Skeletal muscle tissue (tissue), 4 donors: ENCODE measurements around the gene SLC28A2. TPM values are rescaled to one million over a fixed set of nuclear protein-coding genes. Genes with fewer than 3 reads are reported as not detected.

Experiments used
- H3K27ac ChIP-seq: one replicate; pipeline ENCODE4 v1.7.0; 2013; ENCODE audit warnings: mild to moderate bottlenecking, low read depth, low read length, inconsistent platforms
- H3K27me3 ChIP-seq, 3 donors: one replicate each; pipeline ENCODE4 v1.7.0; 2013; ENCODE audit warnings: low read length in 3 of 3; ENCODE audit not compliant: control insufficient read depth in 3 of 3, insufficient read depth in 3 of 3
- H3K36me3 ChIP-seq, 3 donors: one replicate each; pipeline ENCODE4 v1.7.0; 2013; ENCODE audit warnings: low read length in 3 of 3; ENCODE audit not compliant: control insufficient read depth in 3 of 3, insufficient read depth in 3 of 3
- H3K4me1 ChIP-seq, 3 donors: one replicate each; pipeline ENCODE4 v1.7.0; 2013; ENCODE audit warnings: low read length in 3 of 3, mild to moderate bottlenecking in 3 of 3; ENCODE audit not compliant: control insufficient read depth in 3 of 3, insufficient read depth in 3 of 3
- H3K4me3 ChIP-seq, 3 donors: one replicate each; pipeline ENCODE4 v1.7.0; 2013; ENCODE audit warnings: low read length in 3 of 3
- H3K9ac ChIP-seq, 3 donors: one replicate each; pipeline ENCODE4 v1.7.0; 2013; ENCODE audit warnings: low read length in 3 of 3, mild to moderate bottlenecking in 3 of 3, moderate library complexity in 2 of 3, low read depth in 1 of 3
- H3K9me3 ChIP-seq, 3 donors: one replicate each; pipeline ENCODE4 v1.7.0; 2013; ENCODE audit warnings: low read length in 3 of 3; ENCODE audit not compliant: control insufficient read depth in 3 of 3
- total RNA-seq: library from RNA; depleted of rRNA; stranded (reverse); fragments of >200 nt; gene quantifications from one replicate; pipeline ENCODE4 v1.2.3, GENCODE V29; 2014
- donor health status: Osteomylitis.

Gene SLC28A2
- total RNA-seq, 1 donor from 2014 or later = not detected

DNA sequence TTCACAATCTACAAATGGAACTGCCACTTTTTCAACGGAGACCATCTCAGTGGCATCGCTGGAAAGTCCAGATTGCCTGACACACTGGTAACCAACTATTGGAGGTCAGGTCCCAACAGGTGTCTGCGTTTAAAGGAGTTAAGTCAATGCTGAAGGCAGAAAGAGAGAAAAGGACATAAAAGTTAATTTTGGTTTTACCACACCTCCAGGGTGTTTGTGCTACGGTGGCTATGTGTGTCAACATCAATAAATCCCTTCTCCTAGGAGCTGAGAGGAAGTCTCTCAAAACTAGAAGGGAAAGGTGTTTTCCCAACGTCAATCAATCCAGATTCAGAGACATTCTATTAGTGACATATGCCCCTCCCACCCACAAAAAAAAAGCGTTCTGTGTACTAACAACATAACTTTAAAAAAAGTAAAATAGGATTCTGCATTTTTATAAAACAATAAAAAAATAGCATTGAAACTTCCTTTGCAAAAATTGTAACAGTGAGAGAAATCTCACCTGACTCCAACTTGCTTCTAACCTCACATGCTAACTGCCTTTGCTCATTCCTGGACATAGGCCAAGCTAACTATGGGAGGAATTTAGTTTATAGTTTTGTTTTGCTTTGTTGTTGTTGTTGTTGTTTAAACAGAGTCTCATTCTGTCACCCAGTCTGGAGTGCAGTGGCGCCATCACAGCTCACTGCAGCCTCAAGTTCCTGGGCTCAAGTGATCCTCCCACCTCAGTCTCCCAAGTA is 67.6 kb downstream of the SLC28A2 start:
- Histone ChIP-seq H3K9ac (no peak overlapping the region), H3K4me3 (no peak overlapping the region), H3K4me1 (no peaks in the 10 kb centered on the region), H3K9me3 (no peaks in the 10 kb centered on the region), H3K36me3 (no peaks in the 10 kb centered on the region), H3K27ac (no peak overlapping the region), H3K27me3 (no peaks in the 10 kb centered on the region)

DNA sequence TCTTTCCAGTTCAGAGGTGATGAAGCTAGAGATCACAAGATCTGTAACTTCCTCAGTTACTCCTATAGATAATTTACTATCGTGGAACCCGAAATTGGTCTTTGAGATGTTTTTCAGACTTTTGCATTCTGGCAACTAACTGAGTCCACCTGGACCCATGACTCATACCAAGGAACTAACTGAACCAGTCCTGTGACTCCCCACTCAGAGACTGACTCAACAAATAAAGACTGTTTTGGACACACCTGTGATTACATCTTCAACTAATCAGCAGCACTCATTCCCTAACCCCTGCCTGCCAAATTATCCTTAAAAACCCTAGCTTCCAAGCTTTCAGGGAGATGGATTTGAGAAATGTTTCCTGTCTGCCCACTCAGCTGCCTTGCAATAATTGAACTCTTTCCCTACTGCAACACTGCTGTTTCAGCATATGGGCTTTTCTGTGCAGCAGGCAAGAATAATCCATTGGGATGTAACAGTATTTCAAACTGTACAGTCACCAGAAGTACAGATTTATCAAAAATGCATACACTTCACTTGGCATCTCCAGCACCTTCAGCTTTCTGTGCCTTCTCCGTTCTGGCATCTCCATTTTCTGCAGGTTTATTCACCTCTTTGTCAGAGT is 68.7 kb downstream of the SLC28A2 start:
- no peaks in the 10 kb centered on the region for H3K36me3 ChIP-seq
- H3K9me3 ChIP-seq = no peaks in the 10 kb centered on the region
- no peak overlapping the region for H3K27ac ChIP-seq
- H3K4me1 ChIP-seq = no peaks in the 10 kb centered on the region
- H3K9ac ChIP-seq = no peak overlapping the region
- no peak overlapping the region for H3K4me3 ChIP-seq
- no peaks in the 10 kb centered on the region for H3K27me3 ChIP-seq

DNA sequence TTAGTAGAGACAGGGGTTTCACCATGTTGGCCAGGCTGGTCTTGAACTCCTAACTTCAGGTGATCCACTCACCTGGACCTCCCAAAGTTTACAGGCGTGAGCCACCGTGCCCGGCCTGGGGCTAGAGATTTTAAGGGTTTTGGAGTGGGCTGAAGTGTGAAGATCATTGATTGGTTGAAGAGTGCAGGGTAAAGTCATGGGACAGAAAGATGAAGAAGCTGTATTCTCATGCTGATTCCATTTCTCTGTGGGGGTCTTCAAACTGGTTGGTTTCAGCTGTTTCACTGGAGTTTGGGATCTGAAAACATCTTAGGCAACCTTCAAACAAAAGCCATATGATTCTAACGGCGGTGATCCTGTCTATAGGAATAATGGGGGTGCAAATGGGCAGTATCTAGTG is 74.2 kb downstream of the SLC28A2 start:
- no peaks in the 10 kb centered on the region for H3K27me3 ChIP-seq
- no peaks in the 10 kb centered on the region for H3K36me3 ChIP-seq
- H3K4me3 ChIP-seq = no peak overlapping the region
- H3K4me1 ChIP-seq = no peaks in the 10 kb centered on the region
- no peaks in the 10 kb centered on the region for H3K9me3 ChIP-seq
- H3K9ac ChIP-seq = no peak overlapping the region
- no peak overlapping the region for H3K27ac ChIP-seq

- no peaks in the 10 kb centered on the region for H3K36me3 ChIP-seq
- H3K9ac ChIP-seq = no peak overlapping the region
- no peak overlapping the region for H3K27ac ChIP-seq
- no peaks in the 10 kb centered on the region for H3K4me1 ChIP-seq
- no peak overlapping the region for H3K4me3 ChIP-seq
- no peaks in the 10 kb centered on the region for H3K27me3 ChIP-seq
- H3K9me3 ChIP-seq = no peaks in the 10 kb centered on the region
These were observed 74.7 kb downstream of the SLC28A2 start for GRCh38 chr15:45326741-45327140.

Other genes starting within 250 kb of the SLC28A2 start
- 1.6 TPM for gene SORD, start 229.0 kb upstream of the SLC28A2 start, total RNA-seq
- gene DUOX2, start 138.1 kb upstream of the SLC28A2 start, total RNA-seq = under 0.01 TPM
- gene DUOXA2, start 137.9 kb upstream of the SLC28A2 start, total RNA-seq = not detected
- gene DUOXA1, start 122.4 kb upstream of the SLC28A2 start, total RNA-seq = not detected
- under 0.01 TPM for gene DUOX1, start 122.2 kb upstream of the SLC28A2 start, total RNA-seq
- 8.4 TPM for gene SHF, start 64.3 kb upstream of the SLC28A2 start, total RNA-seq
- 309 TPM for gene GATM, start 126.3 kb downstream of the SLC28A2 start, total RNA-seq